ENCODE data around the gene SNRNP70. TPM values are rescaled to one million over a fixed set of nuclear protein-coding genes. Genes with fewer than 3 reads are reported as not detected.

The SNRNP70 gene
- total RNA-seq, 4 donors from 2014 or later: 55.6 to 305 (median 107) TPM

DNA sequence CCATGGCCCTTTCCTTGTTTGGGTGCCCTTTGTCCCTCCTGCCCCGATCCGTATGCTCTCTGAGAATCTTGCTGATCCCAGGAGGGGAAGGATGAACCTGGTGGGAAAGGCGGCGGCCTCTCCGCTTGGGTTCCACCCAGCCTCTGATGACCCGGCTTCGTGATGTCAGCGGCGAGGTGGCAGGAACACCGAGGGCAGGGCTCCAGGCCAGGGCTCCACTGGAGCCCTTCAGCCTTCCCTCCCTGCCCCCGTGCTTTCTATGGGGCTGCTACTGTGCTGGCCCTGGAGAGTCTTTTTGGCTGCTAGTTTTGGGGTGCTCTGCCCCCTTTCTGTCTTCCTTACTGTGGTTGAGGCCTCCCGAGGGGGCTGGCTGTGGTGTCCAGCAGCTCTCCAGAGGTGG is 17.1 kb downstream of the SNRNP70 start:
- Histone ChIP-seq H3K4me1 (peaks cover 23 to 24% of the 10 kb centered on the region in 2 donors), H3K36me3 (peaks cover 0 to 94% of the 10 kb centered on the region in 2 donors), H3K27me3 (no peaks in the 10 kb centered on the region), H3K9me3 (no peaks in the 10 kb centered on the region), H3K4me3 (no peak overlapping the region), H3K27ac (peak overlapping the region in 3 of 4 donors; percentile 11 to 47 (median 33))
- in situ Hi-C loops (cut with MboI; ENCODE audit: low sequenced_read_pairs in 4 of 4): no loop called here
- intact Hi-C loops (cut with DNase I; ENCODE audit: low total_unique reads): no loop called here
- TF ChIP-seq POLR2A (IDR thresholded peaks at IDR 0.05): no peak
- TF ChIP-seq, protein P1, sequence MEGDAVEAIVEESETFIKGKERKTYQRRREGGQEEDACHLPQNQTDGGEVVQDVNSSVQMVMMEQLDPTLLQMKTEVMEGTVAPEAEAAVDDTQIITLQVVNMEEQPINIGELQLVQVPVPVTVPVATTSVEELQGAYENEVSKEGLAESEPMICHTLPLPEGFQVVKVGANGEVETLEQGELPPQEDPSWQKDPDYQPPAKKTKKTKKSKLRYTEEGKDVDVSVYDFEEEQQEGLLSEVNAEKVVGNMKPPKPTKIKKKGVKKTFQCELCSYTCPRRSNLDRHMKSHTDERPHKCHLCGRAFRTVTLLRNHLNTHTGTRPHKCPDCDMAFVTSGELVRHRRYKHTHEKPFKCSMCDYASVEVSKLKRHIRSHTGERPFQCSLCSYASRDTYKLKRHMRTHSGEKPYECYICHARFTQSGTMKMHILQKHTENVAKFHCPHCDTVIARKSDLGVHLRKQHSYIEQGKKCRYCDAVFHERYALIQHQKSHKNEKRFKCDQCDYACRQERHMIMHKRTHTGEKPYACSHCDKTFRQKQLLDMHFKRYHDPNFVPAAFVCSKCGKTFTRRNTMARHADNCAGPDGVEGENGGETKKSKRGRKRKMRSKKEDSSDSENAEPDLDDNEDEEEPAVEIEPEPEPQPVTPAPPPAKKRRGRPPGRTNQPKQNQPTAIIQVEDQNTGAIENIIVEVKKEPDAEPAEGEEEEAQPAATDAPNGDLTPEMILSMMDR (IDR thresholded peaks at IDR 0.05 in 4 of 5, conservative IDR thresholded peaks at IDR 0.05 in 1 of 5): no peak
- DNase-seq: no peak
- ATAC-seq: no peak

DNA sequence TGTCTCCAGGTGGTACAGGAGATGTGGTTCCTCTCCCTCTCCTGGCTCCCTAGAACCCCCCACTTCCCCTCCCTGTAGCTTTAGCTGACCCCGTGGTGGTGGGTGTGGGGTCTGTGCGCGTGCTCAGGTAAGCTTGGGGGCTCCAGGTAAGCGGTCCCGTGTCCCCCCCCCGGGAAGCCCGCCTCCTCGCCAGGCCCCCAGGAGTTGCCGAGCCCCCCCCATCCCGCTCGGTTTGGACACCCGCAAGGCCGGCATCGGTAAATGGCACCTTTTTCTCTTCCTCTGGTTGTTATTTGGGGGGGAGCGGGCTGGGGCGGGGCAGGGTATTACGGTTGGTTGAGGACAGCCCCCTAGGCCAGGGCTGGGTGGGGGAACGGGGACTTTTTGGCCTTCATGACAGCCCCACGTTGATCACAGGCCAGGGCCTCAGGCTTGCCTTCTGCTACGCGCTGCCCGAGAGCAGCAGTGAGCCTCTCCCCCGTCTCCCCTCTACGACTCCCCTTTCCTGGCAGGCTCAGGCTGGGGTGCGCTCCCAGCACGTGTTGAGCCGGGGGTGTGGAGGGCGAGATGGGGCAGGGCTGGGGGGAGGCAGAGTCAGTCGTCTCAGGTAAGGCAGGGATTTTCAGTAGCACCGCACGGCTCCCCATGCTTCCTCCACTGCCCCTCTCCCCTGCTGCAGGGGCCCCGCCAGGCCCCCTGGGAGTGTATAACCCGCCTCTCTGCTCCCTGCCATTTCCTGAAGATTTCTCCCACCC is 18.3 kb downstream of the SNRNP70 start:
- H3K36me3 ChIP-seq: peaks cover 0 to 100% of the 10 kb centered on the region in 2 donors
- in situ Hi-C loops (cut with MboI; ENCODE audit: low sequenced_read_pairs in 4 of 4) (no loop called here), intact Hi-C loops (cut with DNase I; ENCODE audit: low total_unique reads) (no loop called here)
- H3K4me1 ChIP-seq: peaks cover 12% of the 10 kb centered on the region in 2 donors
- TF ChIP-seq, protein P1 (IDR thresholded peaks at IDR 0.05 in 4 of 5, conservative IDR thresholded peaks at IDR 0.05 in 1 of 5): no peak
- no peak for TF ChIP-seq POLR2A (IDR thresholded peaks at IDR 0.05)
- no peaks in the 10 kb centered on the region for H3K9me3 ChIP-seq
- H3K4me3 ChIP-seq: no peak overlapping the region
- no peak for DNase-seq
- no peak for ATAC-seq
- no peaks in the 10 kb centered on the region for H3K27me3 ChIP-seq
- H3K27ac ChIP-seq: peak overlapping the region in 1 of 4 donors; percentile 38

DNA sequence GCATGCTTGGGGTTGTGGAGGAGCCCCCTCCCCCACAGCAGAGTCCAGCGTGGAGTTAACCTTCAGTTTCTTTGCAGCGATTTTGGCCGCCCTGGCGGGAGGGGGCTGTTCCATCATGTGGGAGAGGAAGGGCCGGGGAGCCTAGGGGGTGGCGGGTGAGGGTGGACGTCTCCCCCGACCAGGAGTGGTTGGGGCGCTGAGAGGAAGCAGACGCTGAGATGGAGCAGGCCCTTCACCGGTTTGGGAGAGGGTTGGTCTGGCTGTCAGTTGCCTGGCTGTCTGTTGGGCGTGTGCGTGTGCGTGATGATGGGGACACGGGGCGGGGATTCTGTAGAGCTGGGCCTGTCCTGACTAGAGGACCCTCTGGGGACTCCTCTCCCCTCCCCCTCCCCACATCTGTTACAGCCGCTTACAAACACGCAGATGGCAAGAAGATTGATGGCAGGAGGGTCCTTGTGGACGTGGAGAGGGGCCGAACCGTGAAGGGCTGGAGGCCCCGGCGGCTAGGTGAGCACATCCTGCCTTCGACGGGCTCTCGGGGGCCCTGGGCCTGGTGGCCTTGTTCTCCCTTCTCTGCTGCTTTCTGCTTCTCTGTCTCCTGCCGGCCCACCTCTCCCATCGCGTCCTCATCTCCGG is 19.1 kb downstream of the SNRNP70 start:
- H3K9me3 ChIP-seq: no peaks in the 10 kb centered on the region
- intact Hi-C loops (cut with DNase I; ENCODE audit: low total_unique reads): no loop called here
- H3K27ac ChIP-seq: peak overlapping the region in 2 of 4 donors; percentile 11 to 22
- H3K36me3 ChIP-seq: peaks cover 0 to 99% of the 10 kb centered on the region in 2 donors
- no peak for ATAC-seq
- peaks cover 3 to 10% of the 10 kb centered on the region in 2 donors for H3K4me1 ChIP-seq
- no peaks in the 10 kb centered on the region for H3K27me3 ChIP-seq
- TF ChIP-seq, protein P1 (IDR thresholded peaks at IDR 0.05 in 4 of 5, conservative IDR thresholded peaks at IDR 0.05 in 1 of 5): no peak
- no peak for TF ChIP-seq POLR2A (IDR thresholded peaks at IDR 0.05)
- no peak for DNase-seq
- H3K4me3 ChIP-seq: no peak overlapping the region
- in situ Hi-C loops (cut with MboI; ENCODE audit: low sequenced_read_pairs in 4 of 4): no loop called here

DNA sequence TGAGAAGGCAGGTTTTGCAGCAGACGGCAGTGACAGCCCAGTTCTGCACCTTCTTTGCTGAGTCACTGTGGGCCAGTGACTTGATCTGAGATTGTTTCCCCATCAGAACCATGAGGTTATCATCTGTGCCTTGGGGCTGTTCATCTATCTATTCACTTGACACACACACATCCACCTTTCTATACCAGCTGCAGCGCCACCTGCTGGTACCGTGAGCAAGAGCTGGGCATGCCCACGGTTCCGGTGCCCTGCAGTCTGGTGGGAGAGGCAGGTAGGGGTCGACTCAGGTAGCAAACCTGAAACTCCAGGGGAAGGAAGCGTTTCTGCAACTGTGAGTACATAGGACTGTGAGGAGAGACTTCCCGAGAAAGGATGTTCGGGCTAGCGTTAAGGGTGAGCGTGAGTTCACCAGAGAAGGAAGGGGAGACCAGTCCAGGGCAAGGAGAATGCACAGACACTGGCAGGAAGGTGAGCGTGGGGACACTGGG is 21.4 kb downstream of the SNRNP70 start:
- H3K4me3 ChIP-seq: no peak overlapping the region
- peak overlapping the region; percentile 40 to 54 (median 49) for H3K27ac ChIP-seq
- in situ Hi-C loops (cut with MboI; ENCODE audit: low sequenced_read_pairs in 4 of 4) (no loop called here), intact Hi-C loops (cut with DNase I; ENCODE audit: low total_unique reads) (loop anchor here (1.0 kb wide), 1 partner anchor 9 kb away; no protein-coding TSS in a partner anchor)
- H3K36me3 ChIP-seq: peaks cover 0 to 76% of the 10 kb centered on the region in 2 donors
- H3K9me3 ChIP-seq: no peaks in the 10 kb centered on the region
- no peaks in the 10 kb centered on the region for H3K27me3 ChIP-seq
- H3K4me1 ChIP-seq: peaks cover 12 to 28% of the 10 kb centered on the region in 2 donors
- peak; percentile 68 to 78 for ATAC-seq
- peak in 1 of 2 donors; percentile 64 for DNase-seq
- no peak for TF ChIP-seq POLR2A (IDR thresholded peaks at IDR 0.05)
- TF ChIP-seq, protein P1 (IDR thresholded peaks at IDR 0.05 in 4 of 5, conservative IDR thresholded peaks at IDR 0.05 in 1 of 5): peak; percentile 70 to 82 (median 78)

All from gastrocnemius medialis (tissue), 4 donors.